GM18499 (cell line): ENCODE results near the gene FTSJ3.

Experiments
- ATAC-seq: cut with Tn5 transposase; IDR thresholded peaks from one replicate; pipeline ENCODE4 v1.9.1; 2021; ENCODE audit warnings: moderate number of reproducible peaks; ENCODE audit not compliant: insufficient read depth, unreplicated experiment

The FTSJ3 gene

GRCh38 chr17:63830904-63831491 is 3.5 kb upstream of the FTSJ3 start:
- ATAC-seq: no peak

GRCh38 chr17:63830278-63830677 is 2.8 kb upstream of the FTSJ3 start:
- ATAC-seq: no peak

DNA sequence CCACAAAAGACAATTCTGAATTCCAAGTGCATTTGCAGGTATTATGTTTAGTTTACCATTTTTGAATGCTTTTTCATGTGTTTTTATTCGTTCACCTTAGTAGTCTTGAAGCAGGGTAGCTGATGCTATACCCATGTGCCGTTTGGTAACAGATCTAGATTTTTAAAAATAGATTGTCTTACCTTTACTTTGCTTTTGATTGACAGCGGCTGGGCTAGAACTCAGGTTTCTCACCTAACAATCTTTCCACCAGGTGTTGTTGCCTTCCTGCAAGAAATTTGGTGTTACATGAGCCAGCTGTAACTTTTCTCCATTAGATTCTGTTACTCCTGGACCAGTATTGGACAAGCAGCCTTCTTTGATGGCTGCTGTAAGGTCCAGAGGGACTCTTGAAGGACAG is 1.5 kb upstream of the FTSJ3 start:
- ATAC-seq: no peak

GRCh38 chr17:63827801-63828221 is 348 bp upstream of the FTSJ3 start:
- no peak for ATAC-seq

GRCh38 chr17:63826468-63827001 is 928 bp downstream of the FTSJ3 start:
- ATAC-seq: no peak

DNA sequence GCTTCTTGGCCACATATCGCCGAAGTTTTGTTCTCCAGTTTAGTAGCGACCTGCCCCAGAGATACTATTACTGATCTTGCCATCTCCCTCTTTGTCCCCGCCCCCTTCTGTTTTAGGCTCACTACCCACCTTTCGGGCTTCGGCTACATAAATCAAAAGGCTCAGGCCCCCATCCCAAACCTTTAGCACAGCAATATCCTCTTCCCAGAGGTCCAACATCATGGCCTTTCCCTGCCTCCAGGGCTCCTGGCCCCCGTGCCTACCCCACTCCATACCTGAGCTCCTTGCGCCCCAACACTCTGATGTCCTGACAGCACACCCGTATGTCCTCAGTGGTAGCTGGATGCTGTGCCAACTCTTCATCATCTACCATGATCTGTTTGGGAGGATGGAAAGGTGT is 3.1 kb downstream of the FTSJ3 start:
- ATAC-seq: no peak

DNA sequence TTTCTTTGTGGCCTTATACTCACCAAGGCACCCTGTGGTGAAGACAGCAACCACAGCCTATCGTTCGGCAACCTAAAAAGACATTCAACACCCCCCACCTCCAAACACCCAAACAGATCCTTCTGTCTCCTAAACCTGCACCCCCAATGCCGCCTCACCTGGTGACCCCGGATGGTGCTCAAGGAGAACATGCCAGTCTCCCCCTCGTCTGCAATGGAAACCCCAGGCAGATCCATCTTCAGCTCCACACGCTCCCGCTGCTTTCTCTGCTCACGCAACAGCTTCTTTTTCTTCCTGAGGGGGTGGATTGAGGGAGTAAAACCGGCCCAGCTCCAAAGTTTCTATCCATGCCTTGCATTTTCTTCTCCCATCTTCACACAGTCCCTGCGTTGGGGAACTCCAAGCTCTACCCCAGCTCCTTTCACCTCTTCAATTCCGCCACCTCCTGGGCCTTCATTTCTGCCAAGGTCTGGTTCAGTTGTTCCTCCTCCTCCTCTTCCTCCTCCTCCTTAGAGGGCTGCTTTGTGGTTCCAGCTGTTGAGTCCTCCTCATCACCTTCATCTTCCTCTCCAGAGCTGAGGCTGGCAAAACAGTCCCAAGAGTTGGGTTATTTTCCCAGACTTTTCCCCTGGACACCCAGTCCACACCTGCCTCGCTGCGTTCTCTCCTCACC is 3.7 kb downstream of the FTSJ3 start:
- ATAC-seq: no peak

- ATAC-seq: no peak
These were observed 4.9 kb downstream of the FTSJ3 start for GRCh38 chr17:63822537-63822936.

GRCh38 chr17:63821804-63822203 is 5.7 kb downstream of the FTSJ3 start:
- ATAC-seq: no peak

- no peak for ATAC-seq
These were observed 6.4 kb downstream of the FTSJ3 start for GRCh38 chr17:63820963-63821561.

DNA sequence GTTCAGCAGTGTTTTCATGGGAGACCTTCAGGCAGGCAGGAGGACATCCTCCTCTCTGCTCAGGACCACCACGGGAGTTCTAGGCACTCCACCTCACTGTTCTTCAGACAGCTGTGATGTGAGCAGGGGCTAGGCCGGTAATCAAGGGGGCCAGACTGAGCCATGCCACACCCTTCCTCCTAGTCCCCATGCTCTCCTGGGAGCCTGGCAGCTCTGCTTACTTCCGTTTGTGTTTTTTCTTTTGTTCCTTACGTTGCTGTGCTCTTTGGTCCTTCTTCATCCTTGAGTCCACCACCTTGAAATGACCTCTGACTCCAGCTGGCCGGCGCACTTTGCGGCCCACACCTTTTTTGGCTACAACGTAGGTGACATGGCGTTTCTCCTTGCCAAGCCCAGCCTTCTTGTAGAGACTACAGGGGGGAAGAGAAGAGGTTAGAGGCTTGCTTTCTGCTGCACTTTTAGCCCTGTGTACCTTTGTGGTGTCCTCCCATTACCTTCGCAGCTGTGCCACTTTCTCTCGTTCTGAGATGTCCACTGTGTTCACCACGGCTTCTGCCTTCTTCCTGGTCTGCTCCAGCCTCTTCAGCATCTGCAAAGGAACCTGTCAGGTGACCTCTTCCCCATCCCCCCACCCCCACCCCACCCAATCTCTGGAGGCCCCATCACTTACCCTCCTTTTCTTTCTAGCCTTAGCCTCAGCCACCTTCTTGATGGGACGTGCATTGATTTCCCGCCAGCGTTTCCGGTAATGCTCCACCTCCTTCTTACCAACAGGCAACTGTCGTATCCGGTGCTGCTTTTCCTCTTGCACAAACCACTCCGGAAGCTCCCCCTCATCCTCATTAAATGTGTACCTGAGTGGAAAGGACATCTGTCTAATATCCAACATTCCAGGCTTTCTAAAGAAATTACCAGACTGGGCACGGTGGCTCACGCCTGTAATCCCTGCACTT is 7.6 kb downstream of the FTSJ3 start:
- no peak for ATAC-seq

- ATAC-seq: no peak
These were observed 8.3 kb downstream of the FTSJ3 start for GRCh38 chr17:63819131-63819530.

DNA sequence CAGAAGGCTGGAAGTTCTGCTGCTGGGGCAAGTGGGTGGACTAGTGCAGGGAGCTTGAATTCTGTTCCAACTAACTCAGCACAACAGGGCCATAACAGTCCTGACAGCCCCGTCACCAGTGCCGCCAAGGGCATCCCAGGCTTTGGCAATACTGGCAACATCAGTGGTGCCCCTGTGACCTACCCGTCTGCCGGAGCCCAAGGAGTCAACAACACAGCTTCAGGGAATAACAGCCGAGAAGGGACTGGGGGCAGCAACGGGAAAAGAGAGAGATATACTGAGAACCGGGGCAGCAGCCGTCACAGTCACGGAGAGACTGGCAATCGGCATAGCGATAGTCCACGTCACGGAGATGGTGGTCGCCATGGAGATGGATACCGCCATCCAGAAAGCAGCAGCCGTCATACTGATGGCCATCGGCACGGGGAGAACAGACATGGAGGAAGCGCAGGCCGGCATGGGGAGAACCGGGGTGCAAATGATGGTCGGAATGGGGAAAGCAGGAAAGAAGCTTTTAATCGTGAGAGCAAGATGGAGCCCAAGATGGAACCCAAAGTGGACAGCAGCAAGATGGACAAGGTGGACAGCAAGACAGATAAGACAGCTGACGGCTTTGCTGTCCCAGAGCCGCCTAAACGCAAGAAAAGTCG is 9.6 kb downstream of the FTSJ3 start:
- ATAC-seq: no peak

GRCh38 chr17:63816669-63817068 is 10.8 kb downstream of the FTSJ3 start:
- ATAC-seq: no peak

- ATAC-seq: no peak
These were observed 11.3 kb downstream of the FTSJ3 start for GRCh38 chr17:63816123-63816522.

- no peak for ATAC-seq
These were observed 17.5 kb downstream of the FTSJ3 start for GRCh38 chr17:63809970-63810369.

- ATAC-seq: no peak
These were observed 21.9 kb downstream of the FTSJ3 start for GRCh38 chr17:63805591-63805990.

DNA sequence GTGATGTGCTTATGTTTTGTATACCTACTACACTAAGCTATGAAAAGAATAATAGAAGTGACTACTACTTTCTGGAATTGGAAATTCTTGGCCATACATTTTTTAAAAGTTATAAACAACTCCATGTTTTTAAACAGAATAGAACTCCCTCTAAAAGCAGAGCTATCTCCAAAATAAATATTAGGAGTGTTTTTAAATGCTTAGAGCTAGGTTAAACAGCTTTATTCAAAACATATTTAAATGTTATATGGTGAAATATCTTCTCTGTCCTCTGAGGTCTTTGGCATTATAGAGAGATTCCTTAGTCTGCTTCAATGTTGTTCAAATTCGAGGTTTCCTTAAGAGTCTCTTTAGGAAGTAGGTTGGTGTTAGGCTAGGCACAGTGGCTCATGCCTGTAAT is 23.1 kb downstream of the FTSJ3 start:
- no peak for ATAC-seq

GRCh38 chr17:63800783-63801182 is 26.7 kb downstream of the FTSJ3 start:
- no peak for ATAC-seq

DNA sequence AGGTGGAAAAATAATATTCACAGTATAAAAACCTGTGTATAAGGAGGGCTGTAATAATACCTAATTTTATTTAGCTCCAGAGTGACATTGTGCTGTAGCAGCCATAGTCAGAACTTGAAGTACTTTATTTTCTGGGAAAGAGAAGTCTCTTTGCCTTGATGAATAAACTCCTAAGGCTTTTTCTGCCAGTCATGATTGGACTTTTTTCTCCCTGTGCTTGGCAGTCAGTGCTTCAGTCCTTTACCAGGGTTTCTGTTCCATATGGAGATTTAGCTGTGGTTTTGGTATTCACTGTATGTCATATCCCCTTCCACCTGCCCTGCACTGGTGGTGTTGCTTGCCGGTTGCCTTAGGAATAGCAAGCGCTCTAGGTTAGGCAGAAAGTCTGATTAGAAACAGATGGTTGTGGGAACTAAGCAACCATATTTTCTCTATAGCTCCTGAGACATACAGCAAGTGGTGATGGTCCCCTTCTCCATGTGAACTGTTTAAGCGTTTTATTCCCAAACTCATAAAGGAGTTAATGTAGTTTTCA is 28.8 kb downstream of the FTSJ3 start:
- no peak for ATAC-seq
